ENCODE results near the gene RNF149.

GRCh38 chr2:101270700-101271259, 37.7 kb downstream of the RNF149 start:
- TF ChIP-seq CTCF (IDR thresholded peaks at IDR 0.05; ENCODE audit: low read length) (no peak), EZH2 (IDR thresholded peaks at IDR 0.05; ENCODE audit: borderline replicate concordance, low read length) (no peak)
